Cardiac muscle cell (in vitro differentiated cells and primary cell): ENCODE measurements around the gene SOAT2. TPM values are rescaled to one million over a fixed set of nuclear protein-coding genes. Genes with fewer than 3 reads are reported as not detected.
A peak's percentile ranks its signal among the peaks of the same experiment; 100 is the strongest.

Experiments used
- DNase-seq, 2 donors: peaks; one replicate each; pipeline versions ENCODE4 v3.0.0 to v3.0.0-alpha.2; 2010 to 2017; ENCODE audit warnings: low read depth in 1 of 2, low spot score in 1 of 2
- H3K27ac ChIP-seq: fragments of 200-600 bp; sonication (generic); 2 replicates; pipeline ENCODE4 v1.5.1; 2016
- H3K27me3 ChIP-seq: fragments of 200-600 bp; sonication (generic); 2 replicates; pipeline ENCODE4 v1.6.0; 2016; ENCODE audit warnings: control low read depth
- H3K36me3 ChIP-seq: fragments of 200-600 bp; sonication (generic); 2 replicates; pipeline ENCODE4 v1.5.1; 2016; ENCODE audit warnings: control low read depth
- H3K4me1 ChIP-seq: fragments of 200-600 bp; sonication (generic); 2 replicates; pipeline ENCODE4 v1.8.1; 2017; ENCODE audit warnings: low read depth, mild to moderate bottlenecking, mixed run types
- H3K4me3 ChIP-seq: fragments of 200-600 bp; sonication (generic); 2 replicates; pipeline ENCODE4 v1.5.1; 2016; ENCODE audit warnings: mild to moderate bottlenecking
- H3K9me3 ChIP-seq: fragments of 200-600 bp; sonication (generic); 2 replicates; pipeline ENCODE4 v1.5.1; 2017; ENCODE audit warnings: low read depth, mild to moderate bottlenecking, control low read depth
- polyA plus RNA-seq: library from polyadenylated mRNA; unstranded; fragments of >200 nt; fragmentation: Nextera tagmentation; extraction: Ambion mirVana; gene quantifications from 2 replicates; pipeline ENCODE4 v1.2.1, GENCODE V29; 2016
- total RNA-seq: library from RNA; depleted of rRNA; stranded (reverse); fragments of >200 nt; gene quantifications from 2 replicates; pipeline ENCODE4 v1.2.3, GENCODE V29; 2016
- TF ChIP-seq, protein P1 (sequence below): IDR thresholded peaks from 2 replicates; pipeline ENCODE4 v1.5.1; 2012; ENCODE audit warnings: low read depth, mild to moderate bottlenecking, low read length

SOAT2 gene
- total and polyA plus RNA-seq, 2 experiments from 2014 or later: 0.57 to 1.9 TPM

DNA sequence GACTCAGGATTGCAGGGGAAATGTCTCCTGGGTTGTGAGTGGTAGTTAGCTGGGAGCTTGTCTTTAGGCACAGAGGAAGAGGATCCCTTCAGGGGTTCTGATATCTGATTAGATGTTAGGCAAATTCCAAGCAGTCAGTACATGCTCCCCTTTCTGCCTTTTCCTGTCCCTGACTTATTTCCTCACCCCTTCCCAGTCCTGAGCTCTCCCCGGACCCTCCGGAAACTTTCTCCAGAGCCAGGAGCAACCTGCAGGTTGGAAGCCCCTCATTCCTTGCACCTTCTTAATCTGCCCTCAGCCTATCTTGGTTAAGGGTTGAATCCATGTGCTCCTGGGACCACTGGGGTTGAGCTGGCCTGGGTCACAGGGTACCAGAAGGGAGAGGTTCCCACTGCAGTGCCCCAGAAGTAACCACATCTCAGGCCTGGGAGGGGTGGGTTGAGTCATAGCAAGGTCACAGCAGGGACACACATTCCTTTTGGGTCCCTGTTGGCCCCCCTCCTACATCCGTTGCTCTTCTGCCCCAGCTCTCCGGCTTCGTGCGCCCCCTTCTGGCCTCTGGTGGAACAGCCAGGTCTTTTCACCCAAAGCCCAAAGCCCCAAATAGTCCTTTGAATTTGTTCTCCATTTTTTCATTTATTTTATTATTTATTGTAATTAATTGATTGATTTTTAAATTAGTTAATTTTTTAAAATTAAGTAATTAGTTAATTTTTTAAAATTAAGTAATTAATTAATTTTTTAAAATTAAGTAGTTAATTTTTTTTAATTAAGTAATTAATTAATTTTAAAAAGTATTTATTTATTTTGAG is 4.0 kb upstream of the SOAT2 start:
- peaks cover 33% of the 10 kb centered on the region for H3K4me1 ChIP-seq
- peak; percentile 89 to 96 for DNase-seq
- no peaks in the 10 kb centered on the region for H3K36me3 ChIP-seq
- TF ChIP-seq, protein P1, sequence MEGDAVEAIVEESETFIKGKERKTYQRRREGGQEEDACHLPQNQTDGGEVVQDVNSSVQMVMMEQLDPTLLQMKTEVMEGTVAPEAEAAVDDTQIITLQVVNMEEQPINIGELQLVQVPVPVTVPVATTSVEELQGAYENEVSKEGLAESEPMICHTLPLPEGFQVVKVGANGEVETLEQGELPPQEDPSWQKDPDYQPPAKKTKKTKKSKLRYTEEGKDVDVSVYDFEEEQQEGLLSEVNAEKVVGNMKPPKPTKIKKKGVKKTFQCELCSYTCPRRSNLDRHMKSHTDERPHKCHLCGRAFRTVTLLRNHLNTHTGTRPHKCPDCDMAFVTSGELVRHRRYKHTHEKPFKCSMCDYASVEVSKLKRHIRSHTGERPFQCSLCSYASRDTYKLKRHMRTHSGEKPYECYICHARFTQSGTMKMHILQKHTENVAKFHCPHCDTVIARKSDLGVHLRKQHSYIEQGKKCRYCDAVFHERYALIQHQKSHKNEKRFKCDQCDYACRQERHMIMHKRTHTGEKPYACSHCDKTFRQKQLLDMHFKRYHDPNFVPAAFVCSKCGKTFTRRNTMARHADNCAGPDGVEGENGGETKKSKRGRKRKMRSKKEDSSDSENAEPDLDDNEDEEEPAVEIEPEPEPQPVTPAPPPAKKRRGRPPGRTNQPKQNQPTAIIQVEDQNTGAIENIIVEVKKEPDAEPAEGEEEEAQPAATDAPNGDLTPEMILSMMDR: peak; percentile 94
- H3K4me3 ChIP-seq: no peak overlapping the region
- no peak overlapping the region for H3K27ac ChIP-seq
- H3K27me3 ChIP-seq: peaks cover 3% of the 10 kb centered on the region
- H3K9me3 ChIP-seq: no peaks in the 10 kb centered on the region

- TF ChIP-seq, protein P1: no peak
- Histone ChIP-seq H3K4me1 (peaks cover 39% of the 10 kb centered on the region), H3K27ac (no peak overlapping the region), H3K9me3 (no peaks in the 10 kb centered on the region), H3K4me3 (no peak overlapping the region), H3K27me3 (peaks cover 3% of the 10 kb centered on the region), H3K36me3 (no peaks in the 10 kb centered on the region)
- DNase-seq: no peak
Observed at GRCh38 chr12:53100466-53101151, 2.7 kb upstream of the SOAT2 start.

DNA sequence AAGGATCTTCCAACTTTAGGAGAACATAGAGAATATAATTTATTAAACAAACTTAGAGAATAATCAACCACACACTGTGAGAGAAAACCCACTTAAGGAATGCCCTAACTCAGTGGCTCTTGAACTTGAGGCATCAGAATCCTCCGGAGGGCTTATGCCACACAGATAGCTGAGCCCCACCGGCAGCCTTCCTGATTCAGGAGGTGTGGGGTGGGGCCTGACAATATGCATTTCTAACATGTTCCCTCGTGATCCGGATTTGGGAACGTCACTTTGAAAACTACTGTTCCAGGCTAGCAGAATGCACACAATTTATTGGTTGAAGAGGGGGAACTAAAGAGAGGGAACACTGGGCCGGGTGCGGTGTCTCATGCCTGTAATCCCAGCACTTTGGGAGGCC is 2.0 kb upstream of the SOAT2 start:
- peaks cover 2% of the 10 kb centered on the region for H3K27me3 ChIP-seq
- no peak overlapping the region for H3K27ac ChIP-seq
- no peak overlapping the region for H3K4me3 ChIP-seq
- no peaks in the 10 kb centered on the region for H3K36me3 ChIP-seq
- TF ChIP-seq, protein P1: no peak
- no peaks in the 10 kb centered on the region for H3K9me3 ChIP-seq
- peaks cover 39% of the 10 kb centered on the region for H3K4me1 ChIP-seq
- DNase-seq: no peak

DNA sequence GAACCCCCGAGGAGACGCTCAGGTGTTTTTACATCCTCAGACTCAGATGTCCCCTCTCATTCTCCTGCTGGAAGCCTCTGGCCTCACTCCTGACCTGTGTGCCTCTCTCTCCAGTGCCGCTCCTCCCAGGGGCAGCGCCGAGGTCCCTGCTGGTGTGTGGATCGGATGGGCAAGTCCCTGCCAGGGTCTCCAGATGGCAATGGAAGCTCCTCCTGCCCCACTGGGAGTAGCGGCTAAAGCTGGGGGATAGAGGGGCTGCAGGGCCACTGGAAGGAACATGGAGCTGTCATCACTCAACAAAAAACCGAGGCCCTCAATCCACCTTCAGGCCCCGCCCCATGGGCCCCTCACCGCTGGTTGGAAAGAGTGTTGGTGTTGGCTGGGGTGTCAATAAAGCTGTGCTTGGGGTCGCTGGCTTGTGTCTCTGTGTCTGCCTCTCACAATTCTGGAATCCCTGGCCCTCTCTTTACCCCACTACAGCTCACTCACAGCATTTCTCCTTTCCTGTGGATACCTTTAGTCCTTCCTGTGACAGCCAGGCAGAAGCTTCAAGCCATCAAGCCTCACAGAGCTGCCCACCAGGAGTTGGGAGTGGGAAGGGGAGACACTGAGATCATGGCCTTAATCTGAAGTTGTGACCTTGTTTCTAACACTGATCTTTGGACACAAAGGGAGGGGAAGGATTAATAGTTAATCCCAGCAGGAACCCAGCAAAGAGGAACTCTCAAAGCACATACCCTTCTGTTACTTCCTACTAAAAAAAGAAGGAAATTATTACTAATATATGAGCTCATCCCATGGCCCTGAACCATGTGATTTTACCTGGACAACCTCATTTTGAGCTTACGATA is 1.1 kb upstream of the SOAT2 start:
- H3K9me3 ChIP-seq: no peaks in the 10 kb centered on the region
- H3K4me1 ChIP-seq: peaks cover 39% of the 10 kb centered on the region
- TF ChIP-seq, protein P1: no peak
- H3K36me3 ChIP-seq: no peaks in the 10 kb centered on the region
- H3K27me3 ChIP-seq: no peaks in the 10 kb centered on the region
- peak overlapping the region; percentile 42 for H3K27ac ChIP-seq
- DNase-seq: no peak
- no peak overlapping the region for H3K4me3 ChIP-seq

GRCh38 chr12:53103860-53104305 is 597 bp downstream of the SOAT2 start:
- Histone ChIP-seq H3K36me3 (no peaks in the 10 kb centered on the region), H3K4me1 (peaks cover 31% of the 10 kb centered on the region), H3K4me3 (no peak overlapping the region), H3K9me3 (no peaks in the 10 kb centered on the region), H3K27me3 (no peaks in the 10 kb centered on the region), H3K27ac (peak overlapping the region; percentile 42)
- DNase-seq: no peak
- TF ChIP-seq, protein P1: no peak
